HTR-8/SVneo (cell line): ENCODE measurements around the gene GNB1.
"Not testable (repeated sequence)": the region's sequence is repeated elsewhere in the genome, so short reads cannot be mapped to it uniquely, and the experiment has no call there.

Experiments
- DNase-seq: peaks from one replicate; pipeline ENCODE4 v3.0.0; 2011; ENCODE audit warnings: low spot score, mixed read lengths; ENCODE audit not compliant: insufficient read length
- FAIRE-seq: peaks from 2 replicates; lab custom pipeline; 2011; peaks lifted over from hg19 to GRCh38; lab: Jason Lieb, UNC

Gene GNB1

GRCh38 chr1:1890506-1891348 is at the start of gene GNB1:
Gene GNB1 (minus strand): TSS chr1:1891087. CDS start chr1:1825453, 65,634 bp downstream.
- DNase-seq (peak; percentile 89), FAIRE-seq (peak; percentile 99)

GRCh38 chr1:1940123-1940425 is 49.2 kb upstream of the GNB1 start:
- FAIRE-seq: no peak
- DNase-seq: no peak

- FAIRE-seq (no peak), DNase-seq (no peak)
These were observed 48.6 kb upstream of the GNB1 start for GRCh38 chr1:1939296-1940122.

- no peak for DNase-seq
- peak; percentile 69 for FAIRE-seq
These were observed 47.9 kb upstream of the GNB1 start for GRCh38 chr1:1938613-1939295.

GRCh38 chr1:1938276-1938573 is 47.3 kb upstream of the GNB1 start:
- no peak for FAIRE-seq
- no peak for DNase-seq

GRCh38 chr1:1937549-1938275 is 46.8 kb upstream of the GNB1 start:
- peak; percentile 92 for FAIRE-seq

GRCh38 chr1:1937061-1937460 is 46.2 kb upstream of the GNB1 start:
- no peak for FAIRE-seq
- no peak for DNase-seq

More at GRCh38 chr1:1937549-1938275, 46.8 kb upstream of the GNB1 start:
- no peak for DNase-seq

- not testable (repeated sequence) for DNase-seq, FAIRE-seq
These were observed 44.0 kb upstream of the GNB1 start for GRCh38 chr1:1934848-1935247.

GRCh38 chr1:1929639-1930545 is 39.0 kb upstream of the GNB1 start:
- no peak for DNase-seq
- FAIRE-seq: no peak

GRCh38 chr1:1929102-1929638 is 38.3 kb upstream of the GNB1 start:
- DNase-seq (no peak), FAIRE-seq (no peak)

- no peak for FAIRE-seq
- no peak for DNase-seq
These were observed 37.6 kb upstream of the GNB1 start for GRCh38 chr1:1928231-1929101.

- FAIRE-seq: no peak
These were observed 36.9 kb upstream of the GNB1 start for GRCh38 chr1:1927751-1928150.

GRCh38 chr1:1926886-1927660 is 36.2 kb upstream of the GNB1 start:
- no peak for DNase-seq
- no peak for FAIRE-seq

More at GRCh38 chr1:1927751-1928150, 36.9 kb upstream of the GNB1 start:
- DNase-seq: no peak

GRCh38 chr1:1926346-1926811 is 35.5 kb upstream of the GNB1 start:
- FAIRE-seq: no peak
- no peak for DNase-seq

GRCh38 chr1:1925437-1926345 is 34.8 kb upstream of the GNB1 start:
- FAIRE-seq: no peak

GRCh38 chr1:1924849-1925248 is 34.0 kb upstream of the GNB1 start:
- DNase-seq (no peak), FAIRE-seq (no peak)

More at GRCh38 chr1:1925437-1926345, 34.8 kb upstream of the GNB1 start:
- no peak for DNase-seq
